Stomach smooth muscle (tissue), 2 donors: Measurements from ENCODE around the gene DLG2.

Experiments used
- H3K27ac ChIP-seq: one replicate; pipeline ENCODE4 v1.7.0; 2013; ENCODE audit warnings: mild to moderate bottlenecking, low read length, inconsistent platforms
- H3K27me3 ChIP-seq, 2 donors: one replicate each; pipeline ENCODE4 v1.7.0; 2013; ENCODE audit warnings: low read length in 2 of 2; ENCODE audit not compliant: insufficient read depth in 2 of 2, control insufficient read depth in 1 of 2
- H3K36me3 ChIP-seq, 2 donors: one replicate each; pipeline ENCODE4 v1.7.0; 2013; ENCODE audit warnings: low read length in 2 of 2; ENCODE audit not compliant: control insufficient read depth in 2 of 2, insufficient read depth in 2 of 2
- H3K4me1 ChIP-seq: one replicate; pipeline ENCODE4 v1.7.0; 2013; ENCODE audit warnings: low read length; ENCODE audit not compliant: control insufficient read depth, insufficient read depth
- H3K4me3 ChIP-seq, 2 donors: one replicate each; pipeline ENCODE4 v1.7.0; 2013; ENCODE audit warnings: low read length in 2 of 2
- H3K9ac ChIP-seq, 2 donors: one replicate each; pipeline ENCODE4 v1.7.0; 2013; ENCODE audit warnings: low read length in 2 of 2, mild to moderate bottlenecking in 1 of 2
- H3K9me3 ChIP-seq, 2 donors: one replicate each; pipeline ENCODE4 v1.7.0; 2013; ENCODE audit warnings: low read length in 2 of 2; ENCODE audit not compliant: control insufficient read depth in 2 of 2
- donor health status: healthy.
- donor health status: Pancreatic carcinoma.

DLG2 gene

DNA sequence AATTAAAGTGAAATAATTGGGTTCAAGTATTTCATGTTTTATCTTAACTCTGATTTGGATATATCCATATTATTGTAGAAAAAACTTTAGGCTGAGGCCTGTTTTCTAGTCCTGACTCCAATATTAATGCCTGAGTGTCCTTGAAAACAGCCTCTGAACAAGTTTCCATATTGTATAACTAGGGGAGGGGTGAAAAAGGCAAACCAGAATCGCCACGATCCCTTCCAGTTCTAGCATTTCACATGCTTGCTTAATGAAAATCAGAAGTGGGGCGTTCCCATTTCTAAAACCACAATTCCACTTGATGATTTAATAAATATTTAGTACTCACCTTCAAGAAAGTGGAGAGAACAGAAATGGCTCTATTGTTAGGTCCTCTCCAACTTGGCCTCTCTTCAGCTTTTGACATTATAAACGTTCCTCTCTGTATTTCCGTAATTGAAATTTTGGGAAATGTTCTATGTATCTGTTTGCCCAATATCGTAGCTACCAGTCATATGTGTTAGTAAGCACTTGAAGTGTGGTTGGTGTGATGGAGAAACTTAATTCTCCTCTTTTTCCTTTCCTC, 1779.6 kb downstream of the DLG2 start:
- Histone ChIP-seq H3K4me3 (no peak overlapping the region), H3K9ac (no peak overlapping the region), H3K4me1 (no peaks in the 10 kb centered on the region), H3K36me3 (no peaks in the 10 kb centered on the region), H3K9me3 (no peaks in the 10 kb centered on the region), H3K27me3 (no peaks in the 10 kb centered on the region), H3K27ac (no peak overlapping the region)

DNA sequence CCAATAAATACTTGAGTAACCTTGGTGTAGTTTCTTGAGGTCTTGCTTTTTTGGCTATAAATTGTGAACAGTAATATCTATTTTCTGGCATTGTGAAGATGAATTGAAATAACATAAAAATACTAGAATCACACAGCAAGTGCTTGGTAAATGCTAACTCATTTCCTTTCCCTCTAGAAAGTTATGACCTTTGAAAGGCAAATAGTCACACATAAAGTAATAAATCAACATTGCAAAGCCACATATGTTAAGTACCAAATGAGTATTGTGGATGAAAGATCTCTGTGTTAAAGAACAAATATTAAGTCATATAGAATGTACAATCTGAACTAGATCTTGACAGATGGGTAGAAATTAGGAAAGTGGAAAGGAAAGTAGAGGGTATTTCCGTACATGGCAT, 1781.3 kb downstream of the DLG2 start:
- Histone ChIP-seq H3K27ac (no peak overlapping the region), H3K27me3 (no peaks in the 10 kb centered on the region)

DNA sequence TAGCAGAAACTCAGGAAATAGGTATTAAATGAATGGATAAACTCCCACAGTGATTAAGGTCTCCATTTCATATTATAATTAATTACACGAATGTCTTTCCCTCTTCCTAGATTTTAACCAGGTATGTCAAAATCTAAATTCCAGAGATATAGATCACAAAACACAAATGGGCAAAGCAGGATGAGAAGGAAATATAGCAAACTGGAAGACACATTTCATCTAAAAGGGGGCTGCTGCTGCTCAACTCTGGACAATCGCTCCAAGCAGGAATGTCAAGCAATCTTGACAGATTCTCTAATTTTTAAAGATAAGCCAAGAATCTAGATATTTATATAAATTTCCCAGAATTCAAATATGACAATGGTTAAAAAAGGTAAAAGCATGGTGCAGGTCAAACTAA, 1786.8 kb downstream of the DLG2 start:
- Histone ChIP-seq H3K36me3 (no peaks in the 10 kb centered on the region), H3K9ac (no peak overlapping the region), H3K27me3 (no peaks in the 10 kb centered on the region), H3K4me3 (no peak overlapping the region), H3K4me1 (no peaks in the 10 kb centered on the region), H3K27ac (no peak overlapping the region), H3K9me3 (no peaks in the 10 kb centered on the region)

More for the DNA sequence above, 1781.3 kb downstream of the DLG2 start:
- Histone ChIP-seq H3K36me3 (no peaks in the 10 kb centered on the region), H3K9me3 (no peaks in the 10 kb centered on the region), H3K9ac (no peak overlapping the region), H3K4me1 (no peaks in the 10 kb centered on the region), H3K4me3 (no peak overlapping the region)

DNA sequence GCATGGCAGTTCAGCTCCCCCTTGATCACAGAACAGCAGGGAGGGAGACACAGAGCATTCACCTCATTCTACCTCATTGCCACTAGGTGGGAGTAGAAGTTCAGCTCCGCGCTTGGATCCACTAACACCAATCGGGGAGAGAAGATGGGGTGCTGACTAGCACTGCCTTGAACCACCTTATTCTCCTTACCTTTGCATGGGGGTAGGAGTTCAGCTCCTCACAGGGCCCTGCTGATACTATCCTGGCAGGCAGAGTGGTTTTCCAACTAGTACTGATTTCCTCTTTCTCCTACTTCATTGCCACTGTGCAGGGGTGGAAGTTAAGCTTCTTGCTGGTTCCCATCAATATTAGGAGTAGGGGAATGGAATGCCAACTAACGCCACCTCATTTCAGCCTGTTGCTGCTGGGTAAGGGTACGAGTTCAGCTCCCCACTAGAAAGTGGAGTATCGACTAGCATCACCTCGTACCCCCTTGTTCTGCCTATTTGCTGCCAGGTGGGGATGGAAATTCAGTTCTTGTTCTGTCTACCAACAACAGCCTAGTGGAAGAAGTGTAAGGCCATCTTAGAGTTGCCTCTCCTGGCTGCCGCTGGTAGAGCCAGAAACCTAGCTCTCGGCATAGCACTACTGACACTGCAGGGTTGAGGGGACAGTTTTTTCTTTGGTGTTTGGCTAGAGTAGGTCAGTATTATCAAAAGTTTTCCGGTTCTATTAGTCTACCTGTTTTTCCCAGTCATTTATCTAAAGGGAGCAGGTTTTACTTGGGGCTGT, 1790.1 kb downstream of the DLG2 start:
- H3K27me3 ChIP-seq = no peaks in the 10 kb centered on the region
- no peak overlapping the region for H3K4me3 ChIP-seq
- no peaks in the 10 kb centered on the region for H3K4me1 ChIP-seq
- H3K27ac ChIP-seq = no peak overlapping the region
- H3K9me3 ChIP-seq = no peaks in the 10 kb centered on the region
- H3K36me3 ChIP-seq = no peaks in the 10 kb centered on the region
- H3K9ac ChIP-seq = no peak overlapping the region

DNA sequence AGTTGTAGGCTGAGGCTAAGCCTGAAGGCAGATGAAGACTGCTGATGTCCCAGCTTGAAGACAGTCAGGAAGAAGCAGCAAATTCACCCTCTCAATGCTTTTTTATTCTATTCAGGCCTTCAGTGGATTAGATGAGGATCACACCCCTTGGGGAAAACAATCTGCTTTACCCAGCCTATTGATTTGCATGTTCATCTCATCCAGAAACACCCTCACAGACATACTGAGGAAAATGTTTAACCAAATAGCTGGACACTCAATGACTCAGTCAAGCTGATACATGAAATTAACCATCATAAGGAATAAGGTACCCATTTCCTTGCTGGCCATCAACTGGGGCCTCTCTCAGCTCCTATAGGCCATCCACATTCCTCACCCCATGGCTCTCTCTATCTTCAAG, 1791.1 kb downstream of the DLG2 start:
- Histone ChIP-seq H3K9me3 (no peaks in the 10 kb centered on the region), H3K27ac (peak overlapping the region; percentile 7), H3K36me3 (no peaks in the 10 kb centered on the region), H3K27me3 (no peaks in the 10 kb centered on the region), H3K9ac (no peak overlapping the region), H3K4me1 (no peaks in the 10 kb centered on the region), H3K4me3 (no peak overlapping the region)

DNA sequence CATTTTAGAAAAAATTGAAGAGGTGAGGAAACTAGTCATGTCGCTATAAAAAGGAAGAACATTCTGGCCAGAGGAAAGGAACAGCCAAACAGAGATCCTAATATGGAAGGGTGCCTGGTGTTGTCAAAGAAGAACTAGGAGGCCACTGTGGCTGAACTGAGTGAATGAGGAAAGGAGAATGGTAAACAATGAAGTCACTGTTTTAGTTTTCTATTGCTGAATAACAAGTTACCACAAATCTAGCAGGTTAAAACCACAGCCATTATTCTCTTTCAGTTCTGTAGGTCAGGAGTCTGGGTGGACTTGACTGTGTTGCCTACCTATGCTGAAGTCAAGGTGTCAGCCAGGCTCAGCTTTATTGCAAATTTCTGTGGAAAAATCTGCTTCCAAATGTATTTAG, 1791.7 kb downstream of the DLG2 start:
- no peaks in the 10 kb centered on the region for H3K27me3 ChIP-seq
- peak overlapping the region in 1 of 2 donors; percentile 37 for H3K9ac ChIP-seq
- H3K9me3 ChIP-seq = no peaks in the 10 kb centered on the region
- H3K36me3 ChIP-seq = no peaks in the 10 kb centered on the region
- peak overlapping the region; percentile 7 for H3K27ac ChIP-seq
- no peak overlapping the region for H3K4me3 ChIP-seq
- H3K4me1 ChIP-seq = no peaks in the 10 kb centered on the region

DNA sequence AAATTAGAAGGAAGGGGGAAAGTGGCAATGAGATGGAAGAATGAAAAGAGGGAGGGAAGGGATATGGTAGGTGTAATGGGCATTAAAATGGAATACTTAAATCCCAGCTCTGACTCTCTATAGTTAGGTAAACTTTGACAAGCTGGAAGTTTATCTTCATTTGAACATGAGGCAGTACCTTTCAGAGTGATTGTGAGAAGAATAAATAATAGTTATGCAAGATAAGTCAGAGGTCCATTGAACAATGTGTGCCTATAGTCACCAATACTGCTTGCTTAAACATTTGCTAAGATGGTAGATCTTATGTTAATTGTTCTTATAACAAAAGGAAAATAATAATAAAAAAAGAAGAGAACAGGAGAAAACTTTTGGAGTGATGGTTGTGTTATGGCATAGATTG, 1795.2 kb downstream of the DLG2 start:
- no peak overlapping the region for H3K4me3 ChIP-seq
- H3K27me3 ChIP-seq = no peaks in the 10 kb centered on the region
- H3K27ac ChIP-seq = no peak overlapping the region
- no peaks in the 10 kb centered on the region for H3K36me3 ChIP-seq
- no peaks in the 10 kb centered on the region for H3K9me3 ChIP-seq
- H3K4me1 ChIP-seq = no peaks in the 10 kb centered on the region
- no peak overlapping the region for H3K9ac ChIP-seq

DNA sequence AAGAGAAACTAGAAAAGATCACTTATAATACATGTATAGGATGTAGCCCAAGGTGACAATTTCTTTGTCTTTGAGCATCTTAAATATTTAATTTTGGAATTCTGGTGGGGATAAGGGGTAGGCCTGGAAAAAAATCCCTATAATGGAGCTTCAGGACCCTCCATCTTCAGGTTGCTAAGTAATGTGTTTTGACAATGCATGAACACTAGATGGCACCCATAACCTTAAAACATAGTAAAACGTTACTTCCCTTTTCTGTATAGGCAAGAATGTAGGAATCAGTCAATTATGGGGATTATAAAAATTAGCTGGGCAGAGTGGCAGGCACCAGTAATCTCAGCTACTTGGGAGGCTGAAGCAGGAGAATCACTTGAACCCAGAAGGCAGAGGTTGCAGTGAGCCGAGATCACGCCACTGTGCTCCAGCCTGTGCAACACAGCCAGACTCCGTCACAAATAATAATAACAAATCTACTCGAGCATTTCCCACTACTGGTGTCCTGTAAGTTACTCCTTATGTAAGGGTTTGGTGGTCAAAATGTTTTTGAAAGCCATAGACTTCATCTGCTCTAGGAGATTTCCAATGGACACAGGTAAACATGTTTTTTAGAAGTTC, 1799.1 kb downstream of the DLG2 start:
- Histone ChIP-seq H3K27ac (no peak overlapping the region), H3K27me3 (no peaks in the 10 kb centered on the region), H3K9me3 (no peaks in the 10 kb centered on the region), H3K4me3 (peak overlapping the region; percentile 65 to 69), H3K36me3 (no peaks in the 10 kb centered on the region), H3K9ac (peak overlapping the region; percentile 9 to 30), H3K4me1 (no peaks in the 10 kb centered on the region)

DNA sequence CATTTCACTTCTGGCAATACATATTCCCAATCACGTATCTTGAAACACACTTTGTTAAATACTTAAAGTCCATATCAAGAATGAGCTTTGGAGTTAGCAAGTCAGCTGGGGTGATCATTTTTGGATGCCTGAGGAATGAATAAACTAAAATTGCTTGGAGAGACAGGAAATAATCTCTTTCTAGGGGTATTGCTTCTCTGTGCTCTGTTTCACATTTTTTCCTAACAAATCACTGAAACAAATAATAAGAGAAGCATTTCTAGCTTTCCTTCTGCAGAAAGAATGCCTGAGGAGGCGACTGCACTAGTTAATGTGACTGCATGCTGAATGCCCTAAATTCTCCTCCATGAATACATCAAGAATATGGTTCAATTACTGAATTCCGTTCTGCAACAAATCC, 1799.6 kb downstream of the DLG2 start:
- Histone ChIP-seq H3K4me3 (peak overlapping the region in 1 of 2 donors; percentile 65), H3K27ac (no peak overlapping the region), H3K27me3 (no peaks in the 10 kb centered on the region), H3K4me1 (no peaks in the 10 kb centered on the region), H3K36me3 (no peaks in the 10 kb centered on the region), H3K9me3 (no peaks in the 10 kb centered on the region), H3K9ac (no peak overlapping the region)

DNA sequence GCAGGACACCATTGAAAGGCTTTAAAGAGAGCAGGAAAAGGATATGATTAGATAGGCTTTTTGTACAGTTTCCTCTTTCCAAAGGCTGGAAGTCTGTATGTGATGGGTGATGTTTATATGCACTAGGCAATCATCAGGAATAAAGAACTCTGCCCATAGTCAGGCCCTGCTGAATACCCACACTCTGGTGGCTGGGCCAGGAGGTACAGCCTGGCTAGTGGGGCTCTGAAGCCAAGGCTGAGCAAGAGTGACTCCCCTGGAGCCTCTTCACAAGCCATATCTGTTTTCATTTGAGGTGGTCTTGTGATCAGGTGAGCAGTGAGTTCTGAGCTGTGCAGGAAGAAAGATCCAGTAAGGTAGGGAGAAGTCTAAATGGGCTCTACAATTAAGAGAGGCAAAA, 1801.1 kb downstream of the DLG2 start:
- Histone ChIP-seq H3K9ac (no peak overlapping the region), H3K27ac (no peak overlapping the region), H3K27me3 (no peaks in the 10 kb centered on the region), H3K4me1 (no peaks in the 10 kb centered on the region), H3K4me3 (no peak overlapping the region), H3K9me3 (no peaks in the 10 kb centered on the region), H3K36me3 (no peaks in the 10 kb centered on the region)

DNA sequence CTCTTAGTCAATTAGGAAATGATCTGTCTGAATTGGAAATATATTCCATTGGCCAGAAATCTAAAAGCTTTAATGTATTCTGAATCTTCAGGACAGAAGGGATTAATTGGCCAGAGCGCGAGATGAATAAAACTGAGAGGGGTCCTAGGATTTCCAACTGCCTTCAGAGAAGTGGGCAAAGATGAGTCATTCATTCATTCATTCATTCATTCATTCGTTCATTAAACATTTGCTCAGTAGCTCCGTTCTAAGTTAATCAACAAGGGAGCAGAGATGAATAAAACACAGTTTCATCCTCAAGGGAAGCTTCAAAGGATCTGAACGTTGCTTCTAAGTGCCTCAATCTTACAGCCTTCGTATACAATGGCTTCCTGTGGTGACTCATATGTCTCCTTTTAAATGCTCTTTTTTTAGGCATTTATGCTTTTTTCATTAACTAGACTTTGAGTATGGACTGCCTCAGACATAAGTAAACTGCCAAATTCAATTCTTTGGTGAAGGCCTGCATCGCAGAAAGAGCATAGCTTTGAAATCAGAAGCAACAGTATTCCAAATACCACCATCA, 1803.6 kb downstream of the DLG2 start:
- no peaks in the 10 kb centered on the region for H3K36me3 ChIP-seq
- no peaks in the 10 kb centered on the region for H3K9me3 ChIP-seq
- H3K4me3 ChIP-seq = no peak overlapping the region
- H3K9ac ChIP-seq = no peak overlapping the region
- H3K4me1 ChIP-seq = no peaks in the 10 kb centered on the region
- no peak overlapping the region for H3K27ac ChIP-seq
- H3K27me3 ChIP-seq = no peaks in the 10 kb centered on the region
